T-helper 2 cell treated with Interferon-gamma antibody and Interleukin-4, amounts not matched to agents 5 μg/mL and 100 μg/mL, for 36 hours (primary cell): Measurements from ENCODE around the gene FTCD.

Experiments used
- DNase-seq: peaks from one replicate; pipeline ENCODE4 v3.0.0; 2021; ENCODE audit warnings: low spot score
- H3K27ac Mint-ChIP-seq: one replicate; pipeline ENCODE4 v1.8.0; 2021; ENCODE audit warnings: mild to moderate bottlenecking, mixed read lengths
- H3K27me3 Mint-ChIP-seq: one replicate; pipeline ENCODE4 v1.8.0; 2021; ENCODE audit warnings: low read depth, mixed read lengths
- H3K36me3 Mint-ChIP-seq: one replicate; pipeline ENCODE4 v1.8.0; 2021; ENCODE audit warnings: low read depth, mixed read lengths
- H3K4me1 Mint-ChIP-seq: one replicate; pipeline ENCODE4 v1.8.0; 2021; ENCODE audit warnings: low read depth, mixed read lengths
- H3K4me3 Mint-ChIP-seq: one replicate; pipeline ENCODE4 v1.8.0; 2022; ENCODE audit warnings: mild to moderate bottlenecking, moderate library complexity, mixed read lengths
- H3K9me3 Mint-ChIP-seq: one replicate; pipeline ENCODE4 v1.8.0; 2021; ENCODE audit warnings: mixed read lengths

The FTCD gene

GRCh38 chr21:46137908-46138307 lies 17.5 kb downstream of the FTCD start:
- no peak for DNase-seq
- Mint-ChIP-seq H3K9me3 (no peaks in the 10 kb centered on the region), H3K4me1 (no peaks in the 10 kb centered on the region)

GRCh38 chr21:46136739-46137349 lies 18.5 kb downstream of the FTCD start:
- Mint-ChIP-seq H3K27ac (no peak overlapping the region), H3K36me3 (no peaks in the 10 kb centered on the region), H3K9me3 (no peaks in the 10 kb centered on the region), H3K27me3 (no peaks in the 10 kb centered on the region), H3K4me1 (no peaks in the 10 kb centered on the region), H3K4me3 (no peak overlapping the region)
- DNase-seq: no peak

More at GRCh38 chr21:46137908-46138307, 17.5 kb downstream of the FTCD start:
- Mint-ChIP-seq H3K27me3 (no peaks in the 10 kb centered on the region), H3K27ac (no peak overlapping the region), H3K4me3 (no peak overlapping the region), H3K36me3 (no peaks in the 10 kb centered on the region)

- no peaks in the 10 kb centered on the region for H3K4me1 Mint-ChIP-seq
- no peaks in the 10 kb centered on the region for H3K36me3 Mint-ChIP-seq
- no peaks in the 10 kb centered on the region for H3K9me3 Mint-ChIP-seq
- DNase-seq: no peak
- no peak overlapping the region for H3K27ac Mint-ChIP-seq
- H3K27me3 Mint-ChIP-seq: no peaks in the 10 kb centered on the region
- H3K4me3 Mint-ChIP-seq: no peak overlapping the region
These were observed 19.5 kb downstream of the FTCD start for GRCh38 chr21:46135782-46136395.

GRCh38 chr21:46131838-46132651 lies 23.3 kb downstream of the FTCD start:
- H3K4me3 Mint-ChIP-seq: no peak overlapping the region
- no peaks in the 10 kb centered on the region for H3K4me1 Mint-ChIP-seq
- no peaks in the 10 kb centered on the region for H3K9me3 Mint-ChIP-seq
- DNase-seq: no peak
- no peaks in the 10 kb centered on the region for H3K27me3 Mint-ChIP-seq
- H3K27ac Mint-ChIP-seq: no peak overlapping the region
- H3K36me3 Mint-ChIP-seq: no peaks in the 10 kb centered on the region

GRCh38 chr21:46131588-46131837 lies 23.9 kb downstream of the FTCD start:
- Mint-ChIP-seq H3K27me3 (no peaks in the 10 kb centered on the region), H3K27ac (no peak overlapping the region), H3K9me3 (no peaks in the 10 kb centered on the region), H3K36me3 (no peaks in the 10 kb centered on the region), H3K4me3 (no peak overlapping the region), H3K4me1 (no peaks in the 10 kb centered on the region)
- DNase-seq: no peak

GRCh38 chr21:46130831-46131587 lies 24.4 kb downstream of the FTCD start:
- no peaks in the 10 kb centered on the region for H3K9me3 Mint-ChIP-seq

GRCh38 chr21:46129846-46130651 lies 25.3 kb downstream of the FTCD start:
- Mint-ChIP-seq H3K4me1 (no peaks in the 10 kb centered on the region), H3K9me3 (no peaks in the 10 kb centered on the region), H3K36me3 (no peaks in the 10 kb centered on the region), H3K27ac (no peak overlapping the region), H3K27me3 (no peaks in the 10 kb centered on the region), H3K4me3 (no peak overlapping the region)
- no peak for DNase-seq

More at GRCh38 chr21:46130831-46131587, 24.4 kb downstream of the FTCD start:
- Mint-ChIP-seq H3K36me3 (no peaks in the 10 kb centered on the region), H3K4me1 (no peaks in the 10 kb centered on the region), H3K27me3 (no peaks in the 10 kb centered on the region), H3K27ac (no peak overlapping the region), H3K4me3 (no peak overlapping the region)
- no peak for DNase-seq

- H3K36me3 Mint-ChIP-seq: no peaks in the 10 kb centered on the region
- H3K4me1 Mint-ChIP-seq: no peaks in the 10 kb centered on the region
- H3K4me3 Mint-ChIP-seq: no peak overlapping the region
- no peaks in the 10 kb centered on the region for H3K9me3 Mint-ChIP-seq
- no peaks in the 10 kb centered on the region for H3K27me3 Mint-ChIP-seq
- H3K27ac Mint-ChIP-seq: no peak overlapping the region
- no peak for DNase-seq
These were observed 26.3 kb downstream of the FTCD start for GRCh38 chr21:46128933-46129571.

- Mint-ChIP-seq H3K9me3 (no peaks in the 10 kb centered on the region), H3K4me3 (no peak overlapping the region), H3K27ac (no peak overlapping the region), H3K4me1 (no peaks in the 10 kb centered on the region), H3K36me3 (no peaks in the 10 kb centered on the region), H3K27me3 (no peaks in the 10 kb centered on the region)
- no peak for DNase-seq
These were observed 27.1 kb downstream of the FTCD start for GRCh38 chr21:46128106-46128932.

- no peaks in the 10 kb centered on the region for H3K9me3 Mint-ChIP-seq
- DNase-seq: no peak
- no peak overlapping the region for H3K27ac Mint-ChIP-seq
- H3K27me3 Mint-ChIP-seq: no peaks in the 10 kb centered on the region
- H3K36me3 Mint-ChIP-seq: no peaks in the 10 kb centered on the region
- no peaks in the 10 kb centered on the region for H3K4me1 Mint-ChIP-seq
- no peak overlapping the region for H3K4me3 Mint-ChIP-seq
These were observed 27.9 kb downstream of the FTCD start for GRCh38 chr21:46127239-46128105.

- H3K9me3 Mint-ChIP-seq: no peaks in the 10 kb centered on the region
- no peaks in the 10 kb centered on the region for H3K27me3 Mint-ChIP-seq
- H3K27ac Mint-ChIP-seq: no peak overlapping the region
- H3K36me3 Mint-ChIP-seq: no peaks in the 10 kb centered on the region
- H3K4me3 Mint-ChIP-seq: no peak overlapping the region
- no peak for DNase-seq
- no peaks in the 10 kb centered on the region for H3K4me1 Mint-ChIP-seq
These were observed 28.8 kb downstream of the FTCD start for GRCh38 chr21:46126309-46127238.
